GM19193 (cell line): ENCODE measurements around the gene TMEM51.

Experiments used
- POLR2A ChIP-seq: IDR thresholded peaks from 4 replicates; pipeline ENCODE4 v1.6.1; 2011; ENCODE audit not compliant: insufficient read depth, insufficient read length; ENCODE audit errors: extremely low read depth

The TMEM51 gene

DNA sequence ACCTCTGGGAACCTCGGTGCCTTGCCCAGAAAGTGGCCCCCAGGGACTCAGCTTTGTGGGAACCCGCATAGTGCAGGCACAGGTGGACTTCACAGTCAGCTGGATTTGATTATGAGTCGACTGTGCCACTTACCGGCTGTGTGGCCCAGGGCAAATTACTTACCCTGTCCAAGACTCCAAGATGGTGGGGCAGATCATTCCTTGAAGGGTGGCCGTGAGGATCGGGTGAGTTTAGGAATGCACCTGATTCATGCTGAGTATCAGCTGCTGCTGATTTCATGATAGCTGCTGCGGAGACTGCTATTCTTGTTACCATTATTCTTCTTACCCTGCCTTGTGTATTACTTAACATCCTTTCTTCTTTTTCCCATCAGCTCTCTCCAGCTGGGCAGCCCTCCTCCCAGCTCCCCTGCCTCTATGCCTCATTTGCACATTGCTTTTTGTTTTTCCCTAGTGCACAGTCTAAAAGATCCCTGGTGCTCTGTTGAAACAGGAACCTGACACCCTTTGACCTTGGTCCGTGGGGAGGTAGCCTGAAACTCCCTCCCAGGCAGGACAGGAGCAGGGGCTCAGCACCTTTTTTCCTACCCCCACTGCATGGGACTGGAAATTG lies 53.0 kb downstream of the TMEM51 start:
- TF ChIP-seq POLR2A, result no peak

DNA sequence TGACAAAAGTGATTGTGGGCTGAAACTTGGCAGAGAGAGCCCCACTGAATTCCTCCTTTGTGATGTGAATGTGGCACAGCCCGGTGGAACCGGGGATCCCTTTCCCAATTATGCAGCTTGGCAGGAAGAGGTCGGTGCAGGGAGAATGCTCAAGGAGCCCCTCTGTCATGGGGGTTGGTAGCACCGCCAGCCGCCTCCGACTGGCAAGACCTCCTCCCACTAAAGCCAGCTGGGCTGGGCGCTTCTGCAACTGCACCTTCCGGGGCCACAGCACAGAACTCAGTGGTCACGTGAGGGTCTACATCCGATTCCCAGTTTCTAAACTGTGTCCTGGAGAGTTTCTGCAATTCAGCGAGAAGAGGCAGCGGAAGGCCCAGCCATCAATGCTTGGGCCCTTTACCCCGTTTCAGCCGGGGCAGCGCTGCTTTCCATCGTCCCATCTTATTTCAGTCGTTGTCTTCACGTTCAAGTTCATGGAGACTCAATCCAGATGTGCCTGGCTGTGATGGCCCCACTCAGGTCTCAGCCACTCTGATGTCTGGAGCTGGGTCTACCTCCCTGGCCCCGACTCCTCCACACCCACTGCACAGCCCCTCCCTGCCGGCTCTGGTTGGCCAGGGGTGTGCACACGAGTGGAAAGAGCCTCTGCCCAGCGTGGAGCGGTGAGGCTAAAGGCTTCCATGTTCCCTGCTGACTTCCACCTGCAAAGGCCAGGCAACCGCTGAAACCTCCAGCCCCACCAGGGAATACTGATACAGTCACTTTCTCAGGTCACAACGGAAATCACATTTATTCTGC lies 53.7 kb downstream of the TMEM51 start:
- no peak for TF ChIP-seq POLR2A

DNA sequence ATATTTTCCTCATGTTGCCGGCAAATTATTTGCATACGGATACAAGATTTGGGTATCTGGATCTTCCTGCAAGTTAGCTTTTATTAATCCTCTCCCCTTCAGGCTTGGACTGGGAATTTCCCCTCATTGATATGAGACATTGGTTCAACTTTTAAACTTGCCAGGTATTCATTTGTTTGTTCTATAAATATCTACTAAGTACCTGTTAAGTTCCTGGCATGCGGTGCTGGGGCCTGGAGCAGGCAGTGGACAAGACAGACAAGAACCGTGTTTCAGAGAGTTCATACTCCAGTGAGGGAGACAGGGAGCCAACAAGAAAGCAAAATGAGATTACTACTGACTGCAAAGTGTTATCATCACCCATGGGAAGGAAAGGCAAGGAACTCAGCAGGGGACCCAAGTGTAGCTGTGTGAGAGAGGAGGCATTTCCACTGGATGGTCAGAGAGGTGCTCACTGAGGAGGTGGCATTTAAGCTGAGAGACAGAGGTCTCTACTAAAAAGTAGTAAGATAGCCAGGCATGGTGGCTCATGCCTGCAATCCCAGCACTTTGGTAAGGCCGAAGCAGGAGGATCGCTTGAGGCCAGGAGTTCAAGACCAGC lies 54.4 kb downstream of the TMEM51 start:
- no peak for TF ChIP-seq POLR2A

DNA sequence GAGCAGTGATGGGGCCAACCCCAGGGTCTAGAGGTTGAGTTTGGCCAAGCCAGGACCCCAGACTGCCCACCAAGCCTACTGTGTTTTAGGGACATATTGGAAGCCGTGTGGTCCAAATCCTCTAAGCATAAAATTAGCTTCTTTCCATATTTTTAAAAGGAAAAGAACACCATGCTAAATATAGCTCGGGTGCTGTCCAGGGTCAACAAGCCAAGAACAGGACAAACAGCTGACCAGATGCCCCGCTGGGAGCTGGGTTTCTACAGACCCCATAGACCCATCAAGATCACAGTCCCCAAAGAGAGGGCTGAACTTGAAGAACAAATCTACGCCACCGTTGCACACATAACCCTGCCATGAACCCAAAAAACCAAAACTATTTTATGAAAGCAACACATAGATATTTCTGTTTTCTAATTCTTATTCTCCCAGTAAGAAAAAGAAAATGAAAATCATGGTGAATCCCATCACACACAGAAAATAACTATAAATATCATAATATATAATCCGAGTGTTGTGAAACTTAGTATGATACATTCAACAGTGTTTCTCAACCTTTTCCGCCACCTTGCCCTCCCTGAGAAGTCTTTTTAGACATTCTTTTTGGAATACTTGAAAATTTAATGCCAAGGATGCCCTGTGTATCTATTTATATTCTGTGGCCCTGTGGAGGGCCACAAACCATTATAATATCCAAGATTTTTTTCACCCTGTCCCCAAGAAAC lies 57.3 kb downstream of the TMEM51 start:
- TF ChIP-seq POLR2A, result no peak

DNA sequence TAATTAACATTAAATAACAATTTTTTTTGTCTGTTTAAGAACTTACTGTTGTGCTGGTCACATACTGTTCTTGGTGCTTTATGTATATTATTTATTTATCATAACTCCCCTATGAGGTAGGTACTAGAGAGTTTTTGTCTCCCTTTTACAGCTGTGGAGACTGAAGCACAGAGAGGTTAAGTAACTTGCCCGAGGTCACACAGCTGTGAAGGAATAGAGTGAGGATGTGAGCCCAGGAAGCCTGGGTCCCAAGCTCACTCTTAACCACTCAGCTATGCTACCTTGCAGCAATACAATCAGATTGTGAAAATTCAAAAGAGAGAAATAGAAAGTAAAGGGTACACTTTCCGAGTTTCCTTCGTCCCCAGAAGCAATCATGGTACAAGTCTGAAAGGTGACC lies 57.9 kb downstream of the TMEM51 start:
- TF ChIP-seq POLR2A, result no peak

DNA sequence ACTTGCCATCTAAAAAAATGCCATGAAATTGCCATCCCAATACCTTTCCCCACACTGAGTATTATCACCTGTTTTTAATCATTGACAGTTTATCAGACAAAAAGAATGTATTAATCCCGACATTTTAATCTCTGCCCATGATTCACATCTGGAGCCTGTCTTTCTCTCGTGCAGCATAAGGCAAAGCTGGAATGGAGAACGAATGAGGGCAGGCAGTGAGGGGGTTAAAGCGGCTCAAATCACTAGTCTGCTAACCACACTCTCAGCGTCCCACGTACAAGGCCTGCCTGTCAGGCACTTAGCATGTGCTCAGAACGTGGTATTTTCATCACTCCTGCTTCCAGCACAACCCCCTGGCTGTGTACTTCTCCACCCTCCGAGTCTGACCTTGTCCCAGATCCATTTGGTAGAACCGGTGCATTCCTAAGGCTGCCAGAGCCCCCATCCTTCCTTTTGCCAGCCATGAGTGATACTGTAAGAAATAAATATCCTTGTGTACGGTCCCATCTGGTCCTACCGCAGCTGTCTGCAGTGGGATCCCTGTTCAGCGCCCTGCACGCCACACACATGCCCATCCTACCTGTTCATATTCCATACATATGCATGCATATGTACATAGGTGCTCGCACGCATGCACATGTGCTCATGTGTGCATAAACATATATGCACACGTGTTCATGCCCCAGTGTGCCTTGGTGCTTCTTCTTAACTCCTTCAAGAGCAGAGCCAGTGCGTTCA lies 58.8 kb downstream of the TMEM51 start:
- TF ChIP-seq POLR2A, result no peak

DNA sequence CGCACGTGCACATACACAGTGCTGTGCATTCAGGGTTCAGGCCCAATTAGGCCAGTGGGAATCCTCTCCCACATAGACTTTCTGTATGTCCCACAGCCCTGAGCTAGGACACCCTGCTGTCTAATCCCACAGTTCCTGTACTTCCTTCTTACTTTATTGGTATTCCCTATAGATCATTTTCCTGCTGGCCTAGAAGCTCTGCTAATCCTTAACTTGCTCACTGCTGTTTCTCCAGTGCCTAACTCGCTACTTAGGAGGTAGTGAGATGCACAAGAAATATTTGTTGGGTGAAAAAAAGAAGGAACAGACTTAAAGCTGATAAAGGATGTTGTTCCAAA lies 59.4 kb downstream of the TMEM51 start:
- no peak for TF ChIP-seq POLR2A

DNA sequence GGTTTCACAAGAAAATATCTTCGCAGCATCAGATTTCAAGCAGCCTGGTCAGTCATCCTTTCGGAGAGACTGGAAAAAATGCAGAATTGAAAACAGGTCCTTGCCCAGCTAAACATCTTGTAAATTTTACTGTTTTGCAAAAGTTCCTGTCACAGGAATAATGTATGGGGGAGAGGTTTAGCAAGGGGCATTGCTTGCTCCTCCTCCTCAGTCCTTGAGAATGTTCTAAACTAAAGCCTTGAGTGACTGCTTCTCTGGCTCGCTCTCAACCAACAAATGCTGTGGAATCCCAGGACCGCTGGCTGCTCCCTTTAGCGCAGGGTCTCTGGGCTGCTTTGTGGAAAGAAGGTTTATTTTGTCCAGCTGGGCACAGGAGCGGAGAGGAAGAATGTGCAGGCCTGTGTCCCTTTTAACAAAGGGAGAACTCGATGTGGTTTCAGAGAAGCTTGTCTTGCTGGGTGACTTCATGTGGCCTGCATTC lies 59.8 kb downstream of the TMEM51 start:
- no peak for TF ChIP-seq POLR2A

DNA sequence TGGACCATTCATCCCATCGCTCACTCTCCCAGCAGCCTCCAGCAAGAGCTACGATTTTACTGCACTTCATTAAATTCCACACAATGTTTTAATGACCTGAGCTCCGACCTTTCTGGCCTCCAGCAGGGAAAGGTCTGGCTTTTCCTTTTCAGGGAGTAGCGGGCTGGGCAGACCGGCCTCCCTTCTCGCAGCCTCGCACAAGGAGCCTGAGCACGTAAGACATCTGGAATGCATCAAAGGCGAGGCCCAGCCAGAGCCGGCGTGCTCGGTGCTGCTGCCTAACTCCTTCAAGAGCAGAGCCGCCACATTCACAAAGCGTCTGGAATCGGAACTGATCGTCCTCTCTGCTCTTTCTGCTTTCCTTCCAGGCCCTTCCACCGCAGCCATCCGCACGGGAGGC lies 61.0 kb downstream of the TMEM51 start:
- TF ChIP-seq POLR2A, result no peak

DNA sequence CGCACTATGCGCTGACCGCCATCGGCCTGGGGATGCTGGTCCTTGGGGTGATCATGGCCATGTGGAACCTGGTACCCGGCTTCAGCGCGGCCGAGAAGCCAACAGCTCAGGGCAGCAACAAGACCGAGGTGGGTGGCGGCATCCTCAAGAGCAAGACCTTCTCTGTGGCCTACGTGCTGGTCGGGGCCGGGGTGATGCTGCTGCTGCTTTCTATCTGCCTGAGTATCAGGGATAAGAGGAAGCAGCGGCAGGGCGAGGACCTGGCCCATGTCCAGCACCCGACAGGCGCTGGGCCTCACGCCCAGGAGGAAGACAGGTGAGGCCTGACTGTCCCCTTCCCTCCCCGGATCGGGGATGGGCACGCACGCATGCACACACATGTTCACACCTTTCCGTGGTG lies 61.6 kb downstream of the TMEM51 start:
- no peak for TF ChIP-seq POLR2A

DNA sequence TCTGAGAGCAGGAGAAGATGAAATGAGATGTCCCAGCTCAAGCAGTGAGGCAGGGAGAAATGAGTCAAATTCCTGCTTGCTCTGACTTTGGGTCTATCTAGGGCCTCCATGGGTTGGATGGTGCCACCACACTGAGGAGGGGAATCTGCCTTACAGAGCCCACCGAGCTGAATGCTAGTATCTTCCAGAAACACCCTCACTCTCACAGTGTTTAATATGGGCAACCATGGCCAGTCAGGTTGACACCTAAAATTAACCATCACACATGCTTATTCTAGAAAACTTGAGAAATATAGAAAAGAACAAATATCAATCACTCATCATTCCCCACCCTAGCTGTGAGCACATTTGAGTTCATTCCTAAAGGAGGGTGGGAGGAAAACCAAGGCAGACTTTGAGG lies 64.1 kb downstream of the TMEM51 start:
- no peak for TF ChIP-seq POLR2A

DNA sequence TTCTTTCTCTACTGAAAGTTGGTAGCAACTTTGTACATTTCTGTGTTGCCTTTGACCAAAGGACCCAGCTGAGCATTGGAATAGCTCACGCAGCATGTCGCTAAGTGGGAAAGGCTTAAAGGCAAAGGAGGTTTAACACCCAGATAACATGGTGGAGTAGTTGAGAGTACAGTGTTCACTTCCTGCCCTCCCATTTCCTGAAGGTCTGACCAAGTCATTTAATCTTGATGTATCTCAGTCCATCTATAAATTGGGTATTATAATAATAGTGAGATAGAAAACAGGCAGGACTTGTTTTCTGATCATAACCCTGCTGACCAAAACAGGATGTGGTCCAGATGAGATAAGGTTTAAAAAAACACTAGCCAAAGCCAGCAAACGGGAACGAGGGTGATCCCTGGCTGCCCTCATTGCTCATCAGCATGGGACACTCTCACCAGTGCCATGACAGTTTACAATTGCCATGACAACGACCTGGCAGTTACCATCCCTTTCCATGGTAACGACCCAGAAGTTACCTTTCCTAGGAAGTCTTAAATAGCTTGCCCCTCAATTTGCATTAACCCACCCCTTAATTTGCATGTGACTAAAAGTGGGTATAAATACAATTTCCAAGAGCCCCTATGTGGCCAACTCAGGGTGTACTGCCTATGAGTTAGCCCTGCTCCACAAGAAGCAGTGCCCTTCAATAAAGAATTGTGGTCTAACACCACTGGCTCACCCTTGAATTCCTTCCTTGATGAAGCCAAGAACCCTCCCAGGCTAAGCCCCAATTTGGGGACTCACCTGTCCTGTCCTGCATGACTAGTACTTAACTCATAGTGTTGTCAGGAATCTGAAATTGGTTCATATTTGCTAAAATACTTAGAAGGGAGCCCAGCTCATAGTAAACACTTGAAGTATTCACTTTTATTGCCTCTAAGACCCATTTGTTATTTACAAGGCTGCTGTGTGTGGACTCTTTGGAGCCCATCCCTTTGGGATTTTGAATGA lies 65.0 kb downstream of the TMEM51 start:
- no peak for TF ChIP-seq POLR2A

DNA sequence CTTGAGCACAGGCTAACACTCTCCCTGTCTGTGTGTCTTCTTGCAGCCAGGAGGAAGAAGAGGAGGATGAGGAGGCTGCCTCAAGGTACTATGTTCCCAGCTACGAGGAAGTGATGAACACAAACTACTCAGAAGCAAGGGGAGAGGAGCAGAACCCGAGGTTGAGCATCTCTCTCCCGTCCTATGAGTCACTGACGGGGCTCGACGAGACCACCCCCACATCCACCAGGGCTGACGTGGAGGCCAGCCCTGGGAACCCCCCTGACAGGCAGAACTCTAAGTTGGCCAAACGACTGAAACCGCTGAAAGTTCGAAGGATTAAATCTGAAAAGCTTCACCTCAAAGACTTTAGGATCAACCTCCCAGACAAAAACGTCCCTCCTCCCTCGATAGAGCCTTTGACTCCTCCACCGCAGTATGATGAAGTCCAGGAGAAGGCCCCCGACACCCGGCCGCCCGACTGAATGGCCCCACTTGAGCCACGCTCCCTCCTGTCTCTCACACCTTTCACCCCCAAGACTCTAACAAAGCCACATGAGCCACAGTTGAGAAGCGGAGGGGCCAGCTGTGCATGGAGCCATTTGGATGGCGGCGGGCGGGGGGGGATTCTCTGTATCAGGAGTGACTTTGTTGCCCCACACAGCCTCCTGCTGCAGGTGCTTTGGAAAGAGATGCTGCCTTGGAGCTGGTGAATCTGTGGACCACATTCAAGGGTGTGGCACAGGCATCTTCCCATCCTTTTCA lies 65.9 kb downstream of the TMEM51 start:
- no peak for TF ChIP-seq POLR2A
